ENCODE data around the gene ZNF385C.
"Not testable (repeated sequence)": the region's sequence is repeated elsewhere in the genome, so short reads cannot be mapped to it uniquely, and the experiment has no call there.

Gene ZNF385C

GRCh38 chr17:42097691-42098631 is at the start of gene ZNF385C:
Gene ZNF385C (minus strand): TSS chr17:42098473. CDS start chr17:42063056, 35,417 bp downstream.
- DNase-seq (ENCODE audit: low spot score) = peak; percentile 76

DNA sequence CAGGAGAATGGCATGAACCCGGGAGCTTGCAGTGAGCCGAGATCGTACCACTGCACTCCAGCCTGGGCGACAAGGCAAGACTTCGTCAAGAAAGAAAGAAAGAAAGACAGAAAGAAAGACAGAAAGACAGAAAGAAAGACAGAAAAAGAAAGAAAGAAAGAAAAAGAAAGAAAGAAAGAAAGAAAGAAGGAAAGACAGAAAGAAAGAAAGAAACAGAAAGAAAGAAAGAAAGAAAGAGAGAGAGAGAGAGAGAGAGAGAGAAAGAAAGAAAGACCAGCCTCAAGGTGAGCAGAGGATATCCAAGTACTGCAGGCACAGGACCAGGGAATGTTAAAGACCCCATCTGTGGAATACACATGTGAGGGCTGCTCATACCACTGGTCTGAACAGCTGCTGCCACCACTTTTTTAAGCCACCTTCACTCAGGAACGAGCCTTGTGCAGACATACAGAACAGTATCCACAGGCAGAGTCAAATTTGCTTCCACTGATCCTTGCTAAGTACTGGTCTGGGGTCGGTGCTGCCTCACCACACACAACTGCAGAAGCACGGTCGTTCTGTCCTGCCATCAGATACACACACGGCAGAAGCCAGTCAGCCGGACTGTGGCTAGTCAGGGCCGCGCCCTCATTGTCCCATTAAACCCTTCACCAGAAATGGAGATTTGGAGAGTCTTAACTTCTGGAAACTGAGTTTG is 48.8 kb upstream of the ZNF385C start:
- DNase-seq (ENCODE audit: low spot score) = no peak

GRCh38 chr17:42143138-42143537 is 44.9 kb upstream of the ZNF385C start:
- DNase-seq (ENCODE audit: low spot score) = not testable (repeated sequence)

GRCh38 chr17:42142371-42142896 is 44.2 kb upstream of the ZNF385C start:
- DNase-seq (ENCODE audit: low spot score) = no peak

GRCh38 chr17:42141382-42141781 is 43.1 kb upstream of the ZNF385C start:
- no peak for DNase-seq (ENCODE audit: low spot score)

DNA sequence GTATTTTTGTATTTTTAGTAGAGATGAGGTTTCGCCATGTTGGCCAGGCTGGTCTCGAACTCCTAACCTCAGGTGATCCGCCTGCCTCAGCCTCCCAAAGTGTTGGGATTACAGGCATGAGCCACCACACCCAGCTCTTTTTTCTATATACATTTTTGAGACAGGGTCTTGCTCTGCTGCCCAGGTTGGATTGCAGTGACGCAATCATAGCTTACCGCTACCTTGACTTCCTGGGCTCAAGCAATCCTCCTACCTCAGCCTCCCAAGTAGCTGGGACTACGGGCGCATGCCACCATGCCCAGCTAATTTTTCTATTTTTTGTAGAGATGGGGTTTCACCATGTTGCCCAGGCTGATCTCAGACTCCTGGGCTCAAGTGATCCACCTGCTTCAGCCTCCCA is 42.4 kb upstream of the ZNF385C start:
- not testable (repeated sequence) for DNase-seq (ENCODE audit: low spot score)

- DNase-seq (ENCODE audit: low spot score) = no peak
Measured at GRCh38 chr17:42138749-42139492, 40.6 kb upstream of the ZNF385C start.

DNA sequence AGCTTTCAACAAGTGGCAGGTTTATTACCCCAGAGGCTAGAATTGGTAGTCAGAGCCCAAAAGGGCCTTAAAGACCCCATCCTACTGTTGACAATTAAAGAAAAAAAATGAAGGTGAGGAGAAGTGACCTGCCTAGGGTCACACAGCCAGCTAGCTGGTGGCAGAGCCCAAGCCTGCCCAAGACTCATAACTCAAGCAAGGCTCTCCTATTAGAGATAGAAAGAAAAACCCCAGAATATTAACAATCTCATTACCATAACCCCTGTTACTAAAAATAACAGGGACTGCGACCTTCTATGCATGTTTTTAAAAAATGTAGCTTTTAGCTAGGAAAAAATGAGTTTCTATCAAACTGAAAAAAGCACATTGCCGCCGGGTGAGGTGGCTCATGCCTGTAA is 38.4 kb upstream of the ZNF385C start:
- DNase-seq (ENCODE audit: low spot score) = no peak

DNA sequence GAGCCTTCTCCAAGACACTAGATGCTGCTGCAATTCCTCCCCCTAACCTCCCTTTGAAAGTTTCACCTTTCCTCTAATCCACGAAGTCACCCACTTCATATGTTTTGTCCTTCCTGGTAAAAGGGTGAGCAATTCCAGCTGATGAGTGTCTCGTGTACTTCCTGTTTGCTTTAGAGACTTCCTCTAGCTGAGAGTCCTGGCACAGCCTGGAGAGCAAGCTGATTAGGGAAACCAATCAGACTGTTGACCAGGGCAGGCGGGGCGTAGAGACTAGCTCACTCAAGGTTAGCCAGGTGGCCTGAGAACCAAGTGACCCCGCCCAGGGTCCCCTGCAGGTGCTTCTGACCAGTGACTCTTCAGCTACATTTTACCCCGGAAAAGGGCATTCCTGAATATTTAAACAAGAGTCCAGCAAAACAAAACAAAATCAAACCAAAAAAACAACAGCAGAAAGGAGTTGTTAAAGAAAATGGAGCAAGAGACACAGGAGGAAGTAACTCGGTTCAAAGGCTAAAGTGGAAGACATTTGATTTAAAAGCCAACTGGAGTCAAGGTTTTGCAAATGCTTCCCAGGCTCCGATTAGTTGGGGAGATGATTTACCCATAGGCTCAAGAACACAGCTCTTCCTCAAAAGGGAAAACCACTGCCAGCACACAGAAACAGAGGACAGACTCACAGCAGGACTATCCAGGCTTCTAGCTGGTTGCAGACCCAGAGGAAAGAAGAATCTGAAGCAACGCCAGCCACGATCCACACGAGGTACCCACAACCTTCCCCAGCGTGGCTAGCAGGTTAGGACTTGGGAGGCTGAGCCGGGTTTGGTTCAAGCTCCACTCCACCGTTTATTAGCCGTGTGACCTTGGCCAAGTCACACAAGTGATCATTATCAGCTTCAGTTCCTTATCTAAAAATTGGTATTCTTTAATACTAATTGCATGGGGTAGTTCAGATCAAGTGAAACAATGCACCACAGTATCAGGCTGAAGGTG is 37.7 kb upstream of the ZNF385C start:
- no peak for DNase-seq (ENCODE audit: low spot score)

DNA sequence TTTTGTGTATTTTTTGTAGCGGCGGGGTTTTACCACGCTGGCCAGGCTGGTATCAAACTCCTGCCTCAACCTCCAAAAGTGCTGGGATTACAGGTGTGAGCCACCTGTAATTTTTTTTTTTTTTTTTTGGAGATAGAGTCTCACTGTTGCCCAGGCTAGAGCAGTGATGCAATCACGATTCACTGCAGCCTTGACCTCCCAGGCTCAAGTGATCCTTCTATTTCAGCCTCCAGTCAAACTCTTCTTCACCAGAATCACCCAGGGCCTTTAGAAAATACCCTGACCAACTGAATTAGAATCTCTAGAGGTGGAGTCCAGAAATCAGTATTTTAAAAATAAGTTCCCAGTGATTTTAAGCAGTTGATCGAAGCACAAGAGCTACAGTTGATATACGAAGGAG is 36.9 kb upstream of the ZNF385C start:
- DNase-seq (ENCODE audit: low spot score) = no peak

DNA sequence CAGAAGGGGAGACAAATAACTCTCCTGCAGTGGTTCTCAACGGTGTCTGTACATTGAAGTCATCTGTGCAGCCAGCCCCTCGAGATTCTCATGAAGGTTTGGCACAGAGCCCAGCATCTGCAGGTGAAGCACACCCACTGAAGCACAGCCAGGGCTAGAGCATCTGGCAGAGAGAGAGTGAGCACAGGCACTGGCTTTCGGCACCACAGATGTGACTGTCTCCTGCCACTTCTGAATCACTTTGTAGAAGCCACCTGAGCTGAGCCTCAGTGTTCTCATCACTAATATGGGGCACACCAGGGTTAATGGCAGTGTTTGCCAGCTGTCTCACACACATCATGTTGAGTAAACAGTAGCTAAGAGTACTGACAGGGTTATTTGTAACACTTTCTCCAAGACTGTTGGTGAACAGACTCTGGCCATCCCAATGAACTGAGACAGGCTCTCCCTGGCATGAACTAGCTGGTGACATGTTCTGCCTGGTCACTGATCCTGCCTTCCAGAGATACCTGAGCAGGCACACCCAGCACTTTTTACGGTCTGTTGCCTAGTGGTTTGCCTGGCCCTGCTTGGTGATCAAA is 35.3 kb upstream of the ZNF385C start:
- DNase-seq (ENCODE audit: low spot score) = no peak

GRCh38 chr17:42132941-42133340 is 34.7 kb upstream of the ZNF385C start:
- no peak for DNase-seq (ENCODE audit: low spot score)

DNA sequence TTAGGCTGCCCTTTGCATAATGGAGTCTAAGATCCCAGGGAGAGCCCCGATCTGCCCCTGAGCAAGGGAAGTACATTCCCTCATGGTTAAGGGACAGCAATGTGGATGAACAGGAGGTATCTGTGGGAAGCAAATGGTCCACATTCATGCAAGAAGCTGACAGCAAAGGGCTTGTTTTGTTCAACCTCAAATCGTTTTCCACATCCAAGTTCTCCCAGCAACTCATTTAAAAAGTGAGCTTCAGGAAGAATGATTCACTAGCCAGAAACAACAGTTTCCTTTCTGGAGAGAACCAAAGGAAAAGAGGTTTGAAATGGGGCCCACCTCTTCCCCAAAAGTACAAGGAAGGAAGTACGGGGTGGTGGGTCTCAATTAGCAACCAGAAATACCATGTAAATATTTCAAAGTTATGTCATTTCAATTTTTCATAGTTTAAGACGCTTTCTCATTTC is 33.7 kb upstream of the ZNF385C start:
- no peak for DNase-seq (ENCODE audit: low spot score)

- no peak for DNase-seq (ENCODE audit: low spot score)
Measured at GRCh38 chr17:42131232-42131631, 33.0 kb upstream of the ZNF385C start.

DNA sequence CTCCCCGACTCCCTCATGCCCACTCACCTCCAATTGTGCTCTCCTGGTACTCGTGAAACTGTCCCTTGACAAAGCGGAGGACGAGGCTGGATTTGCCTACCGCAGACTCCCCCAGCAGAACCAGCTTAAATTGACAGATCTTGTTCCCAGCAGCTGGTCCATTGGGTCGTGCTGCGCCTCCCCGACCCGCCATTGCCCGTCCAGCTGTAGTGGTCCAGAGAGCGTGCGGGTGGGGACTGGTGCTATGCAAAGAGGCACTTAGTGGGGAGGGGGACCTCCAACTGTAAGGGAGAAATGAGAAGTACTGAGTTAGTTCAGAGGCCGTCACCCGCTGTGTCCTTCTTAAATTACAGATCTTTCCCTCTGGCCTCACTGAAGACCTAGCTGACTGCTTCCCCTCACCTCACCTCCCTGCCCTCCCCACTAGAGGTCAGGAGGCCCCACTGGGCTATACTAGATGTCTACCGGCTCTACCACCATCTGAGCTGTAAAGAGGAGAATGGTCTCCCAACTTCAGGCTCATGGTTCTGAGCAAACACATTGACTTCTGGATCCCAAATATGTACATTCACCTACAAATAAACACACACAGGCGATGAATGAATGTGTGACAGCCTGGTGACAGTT is 32.1 kb upstream of the ZNF385C start:
- no peak for DNase-seq (ENCODE audit: low spot score)

DNA sequence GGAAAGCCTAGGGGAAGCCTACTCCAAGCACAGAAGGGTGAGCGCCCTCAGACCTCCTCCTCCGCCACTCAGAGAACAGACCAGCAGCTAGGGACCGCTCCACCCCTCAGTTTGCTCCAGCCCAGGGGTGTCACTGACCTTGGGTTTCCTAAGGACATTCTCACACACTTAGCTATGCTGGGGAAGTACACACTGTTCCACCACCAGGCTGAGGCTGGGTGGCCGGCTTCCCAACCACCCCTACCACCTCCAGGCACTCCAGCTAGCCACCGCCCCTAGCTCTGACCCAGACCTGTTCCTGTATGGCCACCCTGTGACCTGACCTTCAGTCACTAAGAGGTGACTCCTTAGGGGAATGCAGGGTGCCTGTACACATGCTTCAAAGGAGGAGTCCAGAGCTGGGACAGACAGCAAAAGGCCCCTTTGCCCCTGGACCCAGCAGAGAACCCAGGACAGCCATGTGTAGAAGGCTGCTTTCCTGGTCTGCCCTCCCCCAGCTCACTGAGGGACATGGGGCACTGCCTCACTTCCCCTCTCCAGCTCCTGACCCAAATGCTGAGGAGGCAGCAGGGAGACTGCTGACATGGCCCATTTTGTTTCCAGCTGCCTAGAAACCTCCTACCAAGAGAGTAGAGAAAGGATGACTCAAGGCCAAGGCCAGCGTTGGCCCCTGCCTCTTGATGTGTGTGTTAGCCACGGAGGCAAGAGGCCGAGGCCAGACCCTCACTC is 31.0 kb upstream of the ZNF385C start:
- DNase-seq (ENCODE audit: low spot score) = no peak

- no peak for DNase-seq (ENCODE audit: low spot score)
Measured at GRCh38 chr17:42127414-42127813, 29.1 kb upstream of the ZNF385C start.

DNA sequence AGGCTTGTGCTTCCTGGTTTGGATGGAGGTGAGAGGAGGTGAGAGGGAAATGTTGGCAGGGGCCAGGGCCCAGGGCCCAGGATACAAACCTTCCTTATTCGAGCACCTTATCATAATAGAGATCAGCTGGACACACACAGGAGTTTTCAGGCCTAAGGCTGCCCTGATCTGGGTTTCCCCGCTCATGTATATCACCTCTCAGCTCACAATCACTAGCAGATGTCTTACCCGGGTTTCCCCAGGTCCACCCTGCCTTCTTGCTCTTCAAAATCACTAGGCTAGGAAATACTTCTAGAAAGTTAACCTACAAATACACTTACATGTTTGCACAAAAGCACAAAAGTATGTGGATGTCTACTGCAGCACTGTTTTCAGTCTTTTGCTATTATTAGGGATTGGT is 28.6 kb upstream of the ZNF385C start:
- no peak for DNase-seq (ENCODE audit: low spot score)

DNA sequence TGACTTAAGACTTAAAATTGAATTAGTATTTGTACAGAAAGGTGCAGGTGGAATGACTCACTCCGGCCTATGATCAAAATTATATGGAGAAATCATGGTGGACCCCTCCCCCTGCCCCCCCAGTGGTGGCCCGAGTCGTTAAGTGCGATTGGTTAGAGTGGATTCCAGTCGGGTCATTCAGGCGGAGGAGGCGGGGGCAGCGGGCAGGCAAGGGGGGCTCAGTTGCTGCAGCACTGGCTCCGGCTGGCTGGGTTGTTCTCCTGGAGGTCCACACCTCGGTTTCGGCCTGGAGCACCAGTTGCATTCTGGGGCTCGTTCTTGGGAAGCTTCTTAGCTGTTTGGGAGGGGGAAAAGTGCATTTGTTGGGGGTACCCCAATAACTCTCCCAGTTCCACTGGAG is 27.3 kb upstream of the ZNF385C start:
- no peak for DNase-seq (ENCODE audit: low spot score)

Data from ecto neural progenitor cell (in vitro differentiated cells).